ENCODE results near the gene BTN2A1. TPM values are rescaled to one million over a fixed set of nuclear protein-coding genes. Genes with fewer than 3 reads are reported as not detected.
A peak's percentile ranks its signal among the peaks of the same experiment; 100 is the strongest.

The BTN2A1 gene
- total and polyA plus RNA-seq, 2 of the 13 experiments (the other 11 are each of a cell fraction or from before 2014, with no cell fraction given), result 16.4 to 30.4 TPM

GRCh38 chr6:26457806-26458688, at the start of gene BTN2A1 (continued):
- TF ChIP-seq ZNF747 (CRISPR knock-in tag; IDR thresholded peaks at IDR 0.05; ENCODE audit: borderline replicate concordance), result no peak
- no peak for TF ChIP-seq ZNF337 (CRISPR knock-in tag; IDR thresholded peaks at IDR 0.05; ENCODE audit: borderline replicate concordance, low read depth)
- 0 out of 2 replicates have a peak, but pooled peaks have one; percentile 63 for TF ChIP-seq DNMT3B (CRISPR knock-in tag; conservative IDR thresholded peaks at IDR 0.05)
- peak; percentile 54; the same call in 1 of the 2 replicates for TF ChIP-seq MIER3 (CRISPR knock-in tag; IDR thresholded peaks at IDR 0.05; ENCODE audit: borderline replicate concordance)
- TF ChIP-seq, protein P1, sequence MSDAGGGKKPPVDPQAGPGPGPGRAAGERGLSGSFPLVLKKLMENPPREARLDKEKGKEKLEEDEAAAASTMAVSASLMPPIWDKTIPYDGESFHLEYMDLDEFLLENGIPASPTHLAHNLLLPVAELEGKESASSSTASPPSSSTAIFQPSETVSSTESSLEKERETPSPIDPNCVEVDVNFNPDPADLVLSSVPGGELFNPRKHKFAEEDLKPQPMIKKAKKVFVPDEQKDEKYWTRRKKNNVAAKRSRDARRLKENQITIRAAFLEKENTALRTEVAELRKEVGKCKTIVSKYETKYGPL (CRISPR knock-in tag; IDR thresholded peaks at IDR 0.05), result no peak
- TF ChIP-seq ZNF670 (CRISPR knock-in tag; IDR thresholded peaks at IDR 0.05; ENCODE audit: borderline replicate concordance), result no peak
- peak; percentile 59 for TF ChIP-seq ELF3 (CRISPR knock-in tag; IDR thresholded peaks at IDR 0.05)
- TF ChIP-seq ATF1 (CRISPR knock-in tag; IDR thresholded peaks at IDR 0.05), result peak; percentile 72; the same call in 1 of the 2 replicates
- no peak for TF ChIP-seq ZNF496 (CRISPR knock-in tag; IDR thresholded peaks at IDR 0.05; ENCODE audit: insufficient replicate concordance)
- no peak for TF ChIP-seq IKZF4 (CRISPR knock-in tag; IDR thresholded peaks at IDR 0.05; ENCODE audit: borderline replicate concordance, low read depth, not compliant biosample characterization)
- TF ChIP-seq ZBTB3 (CRISPR knock-in tag; IDR thresholded peaks at IDR 0.05; ENCODE audit: borderline replicate concordance, low read depth), result no peak
- TF ChIP-seq ETV5 (CRISPR knock-in tag; IDR thresholded peaks at IDR 0.05; ENCODE audit: borderline replicate concordance), result no peak; the same call in 1 of the 2 replicates
- no peak for TF ChIP-seq XRCC5 (optimal IDR thresholded peaks at IDR 0.05; ENCODE audit: low read length)
- TF ChIP-seq SMAD1 (CRISPR knock-in tag; IDR thresholded peaks at IDR 0.05; ENCODE audit: borderline replicate concordance, low read depth), result no peak
- TF ChIP-seq HNF4G (IDR thresholded peaks at IDR 0.05; ENCODE audit: borderline replicate concordance, low read depth, low read length), result no peak
- TF ChIP-seq HNF4G (CRISPR knock-in tag; IDR thresholded peaks at IDR 0.05; ENCODE audit: borderline replicate concordance, low read depth), result no peak
- TF ChIP-seq ZNF224 (CRISPR knock-in tag; IDR thresholded peaks at IDR 0.05), result no peak
- TF ChIP-seq HMG20A (CRISPR knock-in tag; IDR thresholded peaks at IDR 0.05; ENCODE audit: borderline replicate concordance), result no peak
- TF ChIP-seq, protein P2, sequence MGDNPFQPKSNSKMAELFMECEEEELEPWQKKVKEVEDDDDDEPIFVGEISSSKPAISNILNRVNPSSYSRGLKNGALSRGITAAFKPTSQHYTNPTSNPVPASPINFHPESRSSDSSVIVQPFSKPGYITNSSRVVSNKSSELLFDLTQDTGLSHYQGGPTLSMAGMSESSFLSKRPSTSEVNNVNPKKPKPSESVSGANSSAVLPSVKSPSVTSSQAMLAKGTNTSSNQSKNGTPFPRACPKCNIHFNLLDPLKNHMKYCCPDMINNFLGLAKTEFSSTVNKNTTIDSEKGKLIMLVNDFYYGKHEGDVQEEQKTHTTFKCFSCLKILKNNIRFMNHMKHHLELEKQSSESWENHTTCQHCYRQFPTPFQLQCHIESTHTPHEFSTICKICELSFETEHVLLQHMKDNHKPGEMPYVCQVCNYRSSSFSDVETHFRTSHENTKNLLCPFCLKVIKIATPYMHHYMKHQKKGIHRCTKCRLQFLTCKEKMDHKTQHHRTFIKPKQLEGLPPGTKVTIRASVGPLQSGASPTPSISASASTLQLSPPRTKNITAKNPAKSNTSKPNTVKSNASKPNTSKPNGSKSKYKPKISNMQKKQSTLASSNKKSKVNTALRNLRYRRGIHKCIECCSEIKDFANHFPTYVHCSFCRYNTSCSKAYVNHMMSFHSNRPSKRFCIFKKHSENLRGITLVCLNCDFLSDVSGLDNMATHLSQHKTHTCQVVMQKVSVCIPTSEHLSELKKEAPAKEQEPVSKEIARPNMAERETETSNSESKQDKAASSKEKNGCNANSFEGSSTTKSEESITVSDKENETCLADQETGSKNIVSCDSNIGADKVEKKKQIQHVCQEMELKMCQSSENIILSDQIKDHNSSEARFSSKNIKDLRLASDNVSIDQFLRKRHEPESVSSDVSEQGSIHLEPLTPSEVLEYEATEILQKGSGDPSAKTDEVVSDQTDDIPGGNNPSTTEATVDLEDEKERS (CRISPR knock-in tag; IDR thresholded peaks at IDR 0.05), result no peak
- TF ChIP-seq, protein P3, sequence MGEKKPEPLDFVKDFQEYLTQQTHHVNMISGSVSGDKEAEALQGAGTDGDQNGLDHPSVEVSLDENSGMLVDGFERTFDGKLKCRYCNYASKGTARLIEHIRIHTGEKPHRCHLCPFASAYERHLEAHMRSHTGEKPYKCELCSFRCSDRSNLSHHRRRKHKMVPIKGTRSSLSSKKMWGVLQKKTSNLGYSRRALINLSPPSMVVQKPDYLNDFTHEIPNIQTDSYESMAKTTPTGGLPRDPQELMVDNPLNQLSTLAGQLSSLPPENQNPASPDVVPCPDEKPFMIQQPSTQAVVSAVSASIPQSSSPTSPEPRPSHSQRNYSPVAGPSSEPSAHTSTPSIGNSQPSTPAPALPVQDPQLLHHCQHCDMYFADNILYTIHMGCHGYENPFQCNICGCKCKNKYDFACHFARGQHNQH (CRISPR knock-in tag; IDR thresholded peaks at IDR 0.05), result no peak
- TF ChIP-seq HOXA5 (CRISPR knock-in tag; IDR thresholded peaks at IDR 0.05), result no peak
- TF ChIP-seq ZNF605 (CRISPR knock-in tag; IDR thresholded peaks at IDR 0.05), result 0 out of 2 replicates have a peak, but pooled peaks have one; percentile 30
- no peak for TF ChIP-seq ZNF329 (CRISPR knock-in tag; IDR thresholded peaks at IDR 0.05; ENCODE audit: low read depth)
- TF ChIP-seq MXI1 (IDR thresholded peaks at IDR 0.05; ENCODE audit: borderline replicate concordance, low read depth, low read length), result no peak
- no peak for TF ChIP-seq ZNF10 (CRISPR knock-in tag; IDR thresholded peaks at IDR 0.05; ENCODE audit: borderline replicate concordance, low read depth)
